Activated naive CD4-positive, alpha-beta T cell treated with anti-CD3 and anti-CD28 coated beads, Interleukin-2, amount 10 ng/mL, durations not matched to agents 7 days and 5 days (primary cell): ENCODE results near the gene CRTC1.
"Not testable (repeated sequence)": the region's sequence is repeated elsewhere in the genome, so short reads cannot be mapped to it uniquely, and the experiment has no call there.

Experiments
- CTCF ChIA-PET: fragments of 350-600 bp; sonication (Branson Sonifier 250); formaldehyde crosslinking; loops from one replicate; lab custom pipeline; 2021; ENCODE audit warnings: antibody characterized with exemption; lab: Charles Lee
- DNase-seq: peaks from one replicate; pipeline ENCODE4 v3.0.0-alpha.2; 2020
- H3K27ac Mint-ChIP-seq: one replicate; pipeline ENCODE4 v1.8.0; 2021; ENCODE audit warnings: mild to moderate bottlenecking, moderate library complexity, mixed read lengths
- H3K27me3 Mint-ChIP-seq: one replicate; pipeline ENCODE4 v1.8.0; 2021; ENCODE audit warnings: mild to moderate bottlenecking, mixed read lengths
- H3K36me3 Mint-ChIP-seq: one replicate; pipeline ENCODE4 v1.8.0; 2021; ENCODE audit warnings: mixed read lengths
- H3K4me1 Mint-ChIP-seq: one replicate; pipeline ENCODE4 v1.8.0; 2021; ENCODE audit warnings: mixed read lengths
- H3K4me3 Mint-ChIP-seq: one replicate; pipeline ENCODE4 v1.8.0; 2021; ENCODE audit warnings: mild to moderate bottlenecking, moderate library complexity, mixed read lengths
- H3K9me3 Mint-ChIP-seq: one replicate; pipeline ENCODE4 v1.8.0; 2021; ENCODE audit warnings: mixed read lengths

CRTC1 gene

GRCh38 chr19:18711893-18712292 lies 28.4 kb downstream of the CRTC1 start:
- H3K27ac Mint-ChIP-seq, result no peak overlapping the region

GRCh38 chr19:18712981-18713380 lies 29.5 kb downstream of the CRTC1 start:
- CTCF ChIA-PET, result no interaction called here
- Mint-ChIP-seq H3K27me3 (no peaks in the 10 kb centered on the region), H3K36me3 (no peaks in the 10 kb centered on the region), H3K9me3 (no peaks in the 10 kb centered on the region), H3K4me3 (no peak overlapping the region), H3K4me1 (peaks cover under 1% of the 10 kb centered on the region), H3K27ac (no peak overlapping the region)
- no peak for DNase-seq

More at GRCh38 chr19:18711893-18712292, 28.4 kb downstream of the CRTC1 start:
- H3K4me3 Mint-ChIP-seq, result no peak overlapping the region
- CTCF ChIA-PET, result no interaction called here
- H3K27me3 Mint-ChIP-seq, result no peaks in the 10 kb centered on the region
- H3K4me1 Mint-ChIP-seq, result no peaks in the 10 kb centered on the region
- DNase-seq, result no peak
- no peaks in the 10 kb centered on the region for H3K36me3 Mint-ChIP-seq
- no peaks in the 10 kb centered on the region for H3K9me3 Mint-ChIP-seq

GRCh38 chr19:18713550-18714117 lies 30.2 kb downstream of the CRTC1 start:
- DNase-seq, result no peak
- Mint-ChIP-seq H3K9me3 (no peaks in the 10 kb centered on the region), H3K27ac (no peak overlapping the region), H3K27me3 (no peaks in the 10 kb centered on the region), H3K4me3 (no peak overlapping the region), H3K4me1 (peaks cover 2% of the 10 kb centered on the region), H3K36me3 (no peaks in the 10 kb centered on the region)
- CTCF ChIA-PET, result no interaction called here

GRCh38 chr19:18715416-18715815 lies 31.9 kb downstream of the CRTC1 start:
- Mint-ChIP-seq H3K27ac (no peak overlapping the region), H3K27me3 (no peaks in the 10 kb centered on the region), H3K4me3 (no peak overlapping the region), H3K4me1 (peaks cover 2% of the 10 kb centered on the region), H3K9me3 (no peaks in the 10 kb centered on the region), H3K36me3 (no peaks in the 10 kb centered on the region)
- CTCF ChIA-PET, result no interaction called here
- no peak for DNase-seq

- Mint-ChIP-seq H3K9me3 (no peaks in the 10 kb centered on the region), H3K27ac (no peak overlapping the region), H3K4me1 (peaks cover 2% of the 10 kb centered on the region), H3K4me3 (no peak overlapping the region), H3K36me3 (no peaks in the 10 kb centered on the region), H3K27me3 (no peaks in the 10 kb centered on the region)
- CTCF ChIA-PET, result interaction anchor here (0.7 kb wide), 1 partner anchor 131 kb away, joined by 3 read pairs; no protein-coding TSS in a partner anchor
- DNase-seq, result no peak
Measured at GRCh38 chr19:18716857-18717256, 33.4 kb downstream of the CRTC1 start.

- Mint-ChIP-seq H3K36me3 (no peaks in the 10 kb centered on the region), H3K4me1 (peaks cover 2% of the 10 kb centered on the region), H3K9me3 (no peaks in the 10 kb centered on the region), H3K27ac (peak overlapping the region; percentile 45), H3K27me3 (no peaks in the 10 kb centered on the region), H3K4me3 (no peak overlapping the region)
- CTCF ChIA-PET, result no interaction called here
- DNase-seq, result no peak
Measured at GRCh38 chr19:18717601-18718000, 34.1 kb downstream of the CRTC1 start.

- Mint-ChIP-seq H3K4me3 (no peak overlapping the region), H3K27ac (no peak overlapping the region)
Measured at GRCh38 chr19:18718015-18718526, 34.6 kb downstream of the CRTC1 start.

GRCh38 chr19:18718846-18719458 lies 35.5 kb downstream of the CRTC1 start:
- Mint-ChIP-seq H3K27ac (no peak overlapping the region), H3K27me3 (no peaks in the 10 kb centered on the region), H3K36me3 (no peaks in the 10 kb centered on the region), H3K9me3 (no peaks in the 10 kb centered on the region), H3K4me3 (no peak overlapping the region), H3K4me1 (peaks cover 2% of the 10 kb centered on the region)
- CTCF ChIA-PET, result no interaction called here
- no peak for DNase-seq

More at GRCh38 chr19:18718015-18718526, 34.6 kb downstream of the CRTC1 start:
- H3K36me3 Mint-ChIP-seq, result no peaks in the 10 kb centered on the region
- no peak for DNase-seq
- H3K9me3 Mint-ChIP-seq, result no peaks in the 10 kb centered on the region
- H3K27me3 Mint-ChIP-seq, result no peaks in the 10 kb centered on the region
- peaks cover 2% of the 10 kb centered on the region for H3K4me1 Mint-ChIP-seq
- CTCF ChIA-PET, result no interaction called here

GRCh38 chr19:18719541-18719940 lies 36.1 kb downstream of the CRTC1 start:
- CTCF ChIA-PET, result no interaction called here
- H3K36me3 Mint-ChIP-seq, result no peaks in the 10 kb centered on the region
- peaks cover 2% of the 10 kb centered on the region for H3K4me1 Mint-ChIP-seq
- H3K9me3 Mint-ChIP-seq, result no peaks in the 10 kb centered on the region
- H3K27me3 Mint-ChIP-seq, result no peaks in the 10 kb centered on the region
- no peak overlapping the region for H3K27ac Mint-ChIP-seq
- no peak for DNase-seq
- no peak overlapping the region for H3K4me3 Mint-ChIP-seq

- no peak overlapping the region for H3K27ac Mint-ChIP-seq
- no peak for DNase-seq
- no peaks in the 10 kb centered on the region for H3K9me3 Mint-ChIP-seq
- H3K4me1 Mint-ChIP-seq, result no peaks in the 10 kb centered on the region
- no peaks in the 10 kb centered on the region for H3K27me3 Mint-ChIP-seq
- CTCF ChIA-PET, result no interaction called here
- H3K36me3 Mint-ChIP-seq, result no peaks in the 10 kb centered on the region
- H3K4me3 Mint-ChIP-seq, result no peak overlapping the region
Measured at GRCh38 chr19:18723871-18724377, 40.4 kb downstream of the CRTC1 start.

GRCh38 chr19:18725841-18726770 lies 42.6 kb downstream of the CRTC1 start:
- DNase-seq, result no peak
- CTCF ChIA-PET, result no interaction called here
- no peaks in the 10 kb centered on the region for H3K27me3 Mint-ChIP-seq
- H3K4me3 Mint-ChIP-seq, result no peak overlapping the region
- H3K4me1 Mint-ChIP-seq, result no peaks in the 10 kb centered on the region
- H3K27ac Mint-ChIP-seq, result no peak overlapping the region
- H3K9me3 Mint-ChIP-seq, result no peaks in the 10 kb centered on the region
- H3K36me3 Mint-ChIP-seq, result no peaks in the 10 kb centered on the region

GRCh38 chr19:18726846-18727245 lies 43.4 kb downstream of the CRTC1 start:
- DNase-seq, result no peak
- Mint-ChIP-seq H3K4me1 (no peaks in the 10 kb centered on the region), H3K27me3 (no peaks in the 10 kb centered on the region), H3K27ac (no peak overlapping the region), H3K9me3 (no peaks in the 10 kb centered on the region), H3K36me3 (no peaks in the 10 kb centered on the region), H3K4me3 (no peak overlapping the region)
- CTCF ChIA-PET, result no interaction called here

GRCh38 chr19:18727602-18728001 lies 44.1 kb downstream of the CRTC1 start:
- CTCF ChIA-PET, H3K36me3 Mint-ChIP-seq, H3K27ac Mint-ChIP-seq, H3K4me1 Mint-ChIP-seq, H3K4me3 Mint-ChIP-seq, H3K27me3 Mint-ChIP-seq, H3K9me3 Mint-ChIP-seq, DNase-seq: not testable (repeated sequence)

- H3K27me3 Mint-ChIP-seq, result no peaks in the 10 kb centered on the region
- CTCF ChIA-PET, result interaction anchor here (0.6 to 1.0 kb wide), 2 partner anchors 68 to 142 kb away, joined by 3 read pairs; no protein-coding TSS in a partner anchor
- no peak for DNase-seq
- H3K4me3 Mint-ChIP-seq, result no peak overlapping the region
- H3K27ac Mint-ChIP-seq, result no peak overlapping the region
- H3K9me3 Mint-ChIP-seq, result no peaks in the 10 kb centered on the region
- H3K4me1 Mint-ChIP-seq, result no peaks in the 10 kb centered on the region
- no peaks in the 10 kb centered on the region for H3K36me3 Mint-ChIP-seq
Measured at GRCh38 chr19:18729933-18730530, 46.6 kb downstream of the CRTC1 start.
